IgD-negative memory B cell (primary cell): ENCODE results near the gene PCDHB1. TPM values are rescaled to one million over a fixed set of nuclear protein-coding genes. Genes with fewer than 3 reads are reported as not detected.
"Not testable (repeated sequence)": the region's sequence is repeated elsewhere in the genome, so short reads cannot be mapped to it uniquely, and the experiment has no call there.

ENCODE experiments used
- H3K27ac Mint-ChIP-seq, 3 donors: one replicate each; pipeline ENCODE4 v1.8.0; 2020 to 2022; ENCODE audit warnings: mild to moderate bottlenecking in 3 of 3, mixed read lengths in 3 of 3, moderate library complexity in 1 of 3
- H3K27me3 Mint-ChIP-seq: one replicate; pipeline ENCODE4 v1.8.0; 2021; ENCODE audit warnings: mixed read lengths
- H3K36me3 Mint-ChIP-seq: one replicate; pipeline ENCODE4 v1.8.0; 2020; ENCODE audit warnings: mild to moderate bottlenecking, mixed read lengths
- H3K4me1 Mint-ChIP-seq, 3 donors: one replicate each; pipeline ENCODE4 v1.8.0; 2020 to 2022; ENCODE audit warnings: mixed read lengths in 3 of 3, mild to moderate bottlenecking in 1 of 3
- H3K4me3 Mint-ChIP-seq, 4 donors: one replicate each; pipeline ENCODE4 v1.8.0; 2020 to 2022; ENCODE audit warnings: mild to moderate bottlenecking in 4 of 4, mixed read lengths in 4 of 4, moderate library complexity in 3 of 4
- H3K9me3 Mint-ChIP-seq, 3 donors: one replicate each; pipeline ENCODE4 v1.8.0; 2020 to 2021; ENCODE audit warnings: mixed read lengths in 3 of 3, mild to moderate bottlenecking in 1 of 3
- polyA plus RNA-seq: library from polyadenylated mRNA; unstranded; fragments of 300-500 nt; fragmentation: Illumina TruSeq; gene quantifications from one replicate; pipeline ENCODE4 v1.2.3, GENCODE V29; 2021

The PCDHB1 gene
- polyA plus RNA-seq, 1 donor from 2014 or later, result not detected

GRCh38 chr5:141102471-141102870, 51.3 kb downstream of the PCDHB1 start:
- H3K4me1 Mint-ChIP-seq, H3K4me3 Mint-ChIP-seq, H3K36me3 Mint-ChIP-seq, H3K27me3 Mint-ChIP-seq, H3K27ac Mint-ChIP-seq: not testable (repeated sequence)
- H3K9me3 Mint-ChIP-seq, result peaks cover 0 to 20% (median 6%) of the 10 kb centered on the region in 3 donors

GRCh38 chr5:141105350-141105749, 54.2 kb downstream of the PCDHB1 start:
- Mint-ChIP-seq H3K4me1 (no peaks in the 10 kb centered on the region), H3K27ac (no peak overlapping the region), H3K27me3 (peaks cover 3% of the 10 kb centered on the region), H3K36me3 (no peaks in the 10 kb centered on the region), H3K4me3 (no peak overlapping the region), H3K9me3 (peaks cover 0 to 11% (median 4%) of the 10 kb centered on the region in 3 donors)

Other genes with a start within 250 kb of the PCDHB1 start
- gene PCDHA4, start 244.3 kb upstream of the PCDHB1 start, polyA plus RNA-seq, result not detected
- gene PCDHA5, start 229.8 kb upstream of the PCDHB1 start, polyA plus RNA-seq, result not detected
- not detected for gene PCDHA6, start 223.4 kb upstream of the PCDHB1 start, polyA plus RNA-seq
- gene PCDHA7, start 217.1 kb upstream of the PCDHB1 start, polyA plus RNA-seq, result not detected
- gene PCDHA8, start 210.2 kb upstream of the PCDHB1 start, polyA plus RNA-seq, result not detected
- not detected for gene PCDHA9, start 203.0 kb upstream of the PCDHB1 start, polyA plus RNA-seq
- gene PCDHA10, start 195.5 kb upstream of the PCDHB1 start, polyA plus RNA-seq, result not detected
- not detected for gene PCDHA11, start 182.4 kb upstream of the PCDHB1 start, polyA plus RNA-seq
- not detected for gene PCDHA12, start 176.1 kb upstream of the PCDHB1 start, polyA plus RNA-seq
- not detected for gene PCDHA13, start 169.2 kb upstream of the PCDHB1 start, polyA plus RNA-seq
- gene PCDHAC1, start 125.1 kb upstream of the PCDHB1 start, polyA plus RNA-seq, result not detected
- gene PCDHAC2, start 84.9 kb upstream of the PCDHB1 start, polyA plus RNA-seq, result not detected
- gene PCDHB2, start 43.2 kb downstream of the PCDHB1 start, polyA plus RNA-seq, result not detected
- gene PCDHB3, start 49.1 kb downstream of the PCDHB1 start, polyA plus RNA-seq, result not detected
- gene PCDHB4, start 70.4 kb downstream of the PCDHB1 start, polyA plus RNA-seq, result not detected
- gene PCDHB5, start 83.8 kb downstream of the PCDHB1 start, polyA plus RNA-seq, result not detected
- gene PCDHB6, start 98.7 kb downstream of the PCDHB1 start, polyA plus RNA-seq, result not detected
- not detected for gene PCDHB7, start 121.3 kb downstream of the PCDHB1 start, polyA plus RNA-seq
- gene PCDHB8, start 126.4 kb downstream of the PCDHB1 start, polyA plus RNA-seq, result not detected
- gene PCDHB16, start 131.0 kb downstream of the PCDHB1 start, polyA plus RNA-seq, result not detected
- gene PCDHB9, start 135.8 kb downstream of the PCDHB1 start, polyA plus RNA-seq, result 0.31 TPM
- not detected for gene PCDHB10, start 141.0 kb downstream of the PCDHB1 start, polyA plus RNA-seq
- not detected for gene PCDHB11, start 148.3 kb downstream of the PCDHB1 start, polyA plus RNA-seq
- gene PCDHB12, start 157.3 kb downstream of the PCDHB1 start, polyA plus RNA-seq, result not detected
- gene PCDHB13, start 162.5 kb downstream of the PCDHB1 start, polyA plus RNA-seq, result 0.05 TPM
- gene PCDHB14, start 172.0 kb downstream of the PCDHB1 start, polyA plus RNA-seq, result not detected
- gene PCDHB15, start 194.0 kb downstream of the PCDHB1 start, polyA plus RNA-seq, result not detected